Amygdala (tissue), 56 donors: Measurements from ENCODE around the gene TMPRSS11F.
"Not testable (repeated sequence)": the region's sequence is repeated elsewhere in the genome, so short reads cannot be mapped to it uniquely, and the experiment has no call there.

ENCODE experiments used
- DNase-seq, 56 donors: peaks; one replicate each; lab custom pipeline; 2025; lab: John Stamatoyannopoulos, UW

Gene TMPRSS11F

GRCh38 chr4:68129793-68130192, at the start of gene TMPRSS11F:
Gene TMPRSS11F (minus strand): TSS chr4:68129869. CDS start chr4:68129820, 49 bp downstream.
- DNase-seq, result no peak

GRCh38 chr4:68176904-68177303, 47.2 kb upstream of the TMPRSS11F start:
- no peak for DNase-seq

GRCh38 chr4:68176500-68176899, 46.8 kb upstream of the TMPRSS11F start:
- no peak for DNase-seq

- DNase-seq, result peak in 19 of 56 donors; percentile 1 to 67 (median 12)
These were observed 46.0 kb upstream of the TMPRSS11F start for GRCh38 chr4:68175562-68176155.

- DNase-seq, result not testable (repeated sequence)
These were observed 44.7 kb upstream of the TMPRSS11F start for GRCh38 chr4:68174389-68174788.

- not testable (repeated sequence) for DNase-seq
These were observed 42.5 kb upstream of the TMPRSS11F start for GRCh38 chr4:68172147-68172546.

- peak in 6 of 56 donors; percentile 1 to 25 (median 4) for DNase-seq
These were observed 38.0 kb upstream of the TMPRSS11F start for GRCh38 chr4:68167706-68168105.

- no peak for DNase-seq
These were observed 37.5 kb upstream of the TMPRSS11F start for GRCh38 chr4:68167166-68167565.

- DNase-seq, result no peak
These were observed 34.1 kb upstream of the TMPRSS11F start for GRCh38 chr4:68163754-68164153.

GRCh38 chr4:68162196-68162595, 32.5 kb upstream of the TMPRSS11F start:
- DNase-seq, result no peak

GRCh38 chr4:68152411-68152810, 22.7 kb upstream of the TMPRSS11F start:
- DNase-seq, result no peak

- DNase-seq, result no peak
These were observed 19.4 kb upstream of the TMPRSS11F start for GRCh38 chr4:68148800-68149685.

GRCh38 chr4:68147079-68147478, 17.4 kb upstream of the TMPRSS11F start:
- DNase-seq, result no peak

GRCh38 chr4:68145261-68145660, 15.6 kb upstream of the TMPRSS11F start:
- no peak for DNase-seq

- no peak for DNase-seq
These were observed 12.2 kb upstream of the TMPRSS11F start for GRCh38 chr4:68141852-68142251.

GRCh38 chr4:68132342-68132741, 2.7 kb upstream of the TMPRSS11F start:
- DNase-seq, result no peak

GRCh38 chr4:68124262-68124661, 5.4 kb downstream of the TMPRSS11F start:
- DNase-seq, result no peak

- DNase-seq, result no peak
These were observed 6.1 kb downstream of the TMPRSS11F start for GRCh38 chr4:68123525-68123924.

GRCh38 chr4:68119921-68120320, 9.7 kb downstream of the TMPRSS11F start:
- DNase-seq, result no peak

GRCh38 chr4:68110441-68110840, 19.2 kb downstream of the TMPRSS11F start:
- no peak for DNase-seq

- DNase-seq, result no peak
These were observed 19.8 kb downstream of the TMPRSS11F start for GRCh38 chr4:68109868-68110267.

GRCh38 chr4:68082758-68083157, 46.9 kb downstream of the TMPRSS11F start:
- DNase-seq, result no peak
